ENCODE measurements around the gene RCN2. TPM values are rescaled to one million over a fixed set of nuclear protein-coding genes. Genes with fewer than 3 reads are reported as not detected.

Gene RCN2
- total and polyA plus RNA-seq, 2 experiments from 2014 or later, result 144 to 153 TPM

- Histone ChIP-seq H3K27me3 (no peaks in the 10 kb centered on the region), H2AFZ (no peak overlapping the region), H3K4me1 (ENCODE audit: insufficient read depth) (no peaks in the 10 kb centered on the region), H3K4me2 (no peak overlapping the region), H4K20me1 (ENCODE audit: insufficient read depth, poor library complexity, severe bottlenecking) (no peaks in the 10 kb centered on the region), H3K9me2 (replicated peaks; ENCODE audit: insufficient read depth) (no peaks in the 10 kb centered on the region), H3K36me3 (replicated peaks; ENCODE audit: insufficient read depth, low read depth) (no peaks in the 10 kb centered on the region), H3K27ac (no peak overlapping the region), H3K4me3 (no peak overlapping the region), H3K9me3 (ENCODE audit: low read depth) (no peaks in the 10 kb centered on the region), H3K79me2 (no peaks in the 10 kb centered on the region)
- TF ChIP-seq CTCF (IDR thresholded peaks at IDR 0.05; ENCODE audit: poor library complexity) (no peak), EZH2phosphoT487 (IDR thresholded peaks at IDR 0.05; ENCODE audit: low read depth, severe bottlenecking, unreplicated experiment) (no peak), EZH2 (IDR thresholded peaks at IDR 0.05; ENCODE audit: borderline replicate concordance) (no peak)
- WGBS (ENCODE audit: low lambda C conversion rate, missing lambda C conversion rate), result 96% methylated on average over 6 of the region's 6 CpGs
- no peak for DNase-seq (ENCODE audit: low spot score)
These were observed 62.9 kb downstream of the RCN2 start for GRCh38 chr15:76994496-76994895.

GRCh38 chr15:76994971-76995945, 63.7 kb downstream of the RCN2 start, which contains the start of gene PSTPIP1:
PSTPIP1 (plus strand) TSS chr15:76995126; CDS start chr15:76995574, 448 bp downstream.
- WGBS (ENCODE audit: low lambda C conversion rate, missing lambda C conversion rate), result 85% methylated on average over 27 of the region's 28 CpGs
- Histone ChIP-seq H3K4me2 (no peak within 1 kb of the TSS), H3K9me2 (replicated peaks; ENCODE audit: insufficient read depth) (no peaks in the 10 kb centered on the region), H2AFZ (no peak within 1 kb of the TSS), H3K4me1 (ENCODE audit: insufficient read depth) (no peaks in the 10 kb centered on the region), H3K36me3 (replicated peaks; ENCODE audit: insufficient read depth, low read depth) (no peaks in the 10 kb centered on the region), H3K27ac (no peak within 1 kb of the TSS), H3K27me3 (no peaks in the 10 kb centered on the region), H4K20me1 (ENCODE audit: insufficient read depth, poor library complexity, severe bottlenecking) (no peaks in the 10 kb centered on the region), H3K79me2 (no peaks in the 10 kb centered on the region), H3K4me3 (no peak within 1 kb of the TSS), H3K9me3 (ENCODE audit: low read depth) (no peaks in the 10 kb centered on the region)
- no peak for DNase-seq (ENCODE audit: low spot score)
- TF ChIP-seq CTCF (IDR thresholded peaks at IDR 0.05; ENCODE audit: poor library complexity) (no peak), EZH2 (IDR thresholded peaks at IDR 0.05; ENCODE audit: borderline replicate concordance) (no peak)

DNA sequence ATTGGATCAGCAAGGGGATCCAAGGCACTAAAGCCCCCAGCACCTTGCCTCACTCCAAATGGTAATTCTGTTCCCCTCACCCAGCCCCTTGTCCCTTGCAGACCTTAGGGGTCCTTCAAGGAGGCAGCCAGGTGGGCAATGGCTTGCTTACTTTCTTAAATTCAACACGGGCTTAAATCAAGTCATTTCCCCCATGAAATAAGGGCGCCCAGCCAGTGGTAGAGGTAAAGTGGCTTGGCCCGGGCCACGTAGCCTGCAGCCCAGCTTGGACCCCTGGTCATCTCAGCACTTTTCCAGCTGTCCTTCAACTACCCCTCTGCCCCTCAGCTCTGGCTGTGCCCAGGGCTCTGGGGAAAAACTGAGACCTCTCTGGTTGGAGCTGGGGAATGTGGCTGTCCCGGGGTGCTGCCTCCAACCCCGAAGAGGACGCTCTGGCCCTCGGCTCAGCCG, 64.6 kb downstream of the RCN2 start:
- TF ChIP-seq EZH2 (IDR thresholded peaks at IDR 0.05; ENCODE audit: borderline replicate concordance), result no peak
- TF ChIP-seq CTCF (IDR thresholded peaks at IDR 0.05; ENCODE audit: poor library complexity), result no peak
- no peak for TF ChIP-seq EZH2phosphoT487 (IDR thresholded peaks at IDR 0.05; ENCODE audit: low read depth, severe bottlenecking, unreplicated experiment)
- 84% methylated on average over 9 of the region's 9 CpGs for WGBS (ENCODE audit: low lambda C conversion rate, missing lambda C conversion rate)
- Histone ChIP-seq H2AFZ (no peak overlapping the region), H3K36me3 (replicated peaks; ENCODE audit: insufficient read depth, low read depth) (no peaks in the 10 kb centered on the region), H3K27me3 (no peaks in the 10 kb centered on the region), H3K4me1 (ENCODE audit: insufficient read depth) (no peaks in the 10 kb centered on the region), H3K27ac (no peak overlapping the region), H4K20me1 (ENCODE audit: insufficient read depth, poor library complexity, severe bottlenecking) (no peaks in the 10 kb centered on the region), H3K79me2 (no peaks in the 10 kb centered on the region), H3K4me2 (no peak overlapping the region), H3K4me3 (no peak overlapping the region), H3K9me3 (ENCODE audit: low read depth) (no peaks in the 10 kb centered on the region), H3K9me2 (replicated peaks; ENCODE audit: insufficient read depth) (no peaks in the 10 kb centered on the region)
- DNase-seq (ENCODE audit: low spot score), result no peak
